DOHH2 (cell line): ENCODE data around the gene FOSL1.

Experiments
- H3F3A ChIP-seq: fragments of 200-600 bp; sonication (generic), shearing (Covaris generic); 2 replicates; pipeline ENCODE4 v1.6.0; 2016; ENCODE audit warnings: antibody characterized with exemption, mild to moderate bottlenecking; ENCODE audit not compliant: control insufficient read depth, insufficient read depth
- H3K27ac ChIP-seq: fragments of 200-600 bp; sonication (generic); 2 replicates; pipeline ENCODE4 v1.5.1; 2014; ENCODE audit warnings: low read depth, mild to moderate bottlenecking, low read length, moderate library complexity
- H3K27me3 ChIP-seq: fragments of 200-600 bp; sonication (generic); 2 replicates; pipeline ENCODE4 v1.6.1; 2014; ENCODE audit warnings: mild to moderate bottlenecking, low read length, mixed read lengths; ENCODE audit not compliant: control insufficient read depth
- H3K36me3 ChIP-seq: fragments of 200-600 bp; sonication (generic); 2 replicates; pipeline ENCODE4 v1.6.1; 2014; ENCODE audit warnings: mild to moderate bottlenecking, low read length, moderate library complexity, mixed read lengths; ENCODE audit not compliant: control insufficient read depth
- H3K4me1 ChIP-seq: fragments of 200-600 bp; sonication (generic); 2 replicates; pipeline ENCODE4 v1.6.1; 2014; ENCODE audit warnings: mild to moderate bottlenecking, low read length, mixed read lengths; ENCODE audit not compliant: control insufficient read depth
- H3K4me2 ChIP-seq: fragments of 200-600 bp; sonication (generic); 2 replicates; pipeline ENCODE4 v1.6.0; 2014; ENCODE audit warnings: mild to moderate bottlenecking, low read length, moderate library complexity
- H3K4me3 ChIP-seq: fragments of 200-600 bp; sonication (generic); 2 replicates; pipeline ENCODE4 v1.5.1; 2014; ENCODE audit warnings: mild to moderate bottlenecking, low read length, mixed read lengths
- H3K79me2 ChIP-seq: fragments of 200-600 bp; sonication (generic); 2 replicates; pipeline ENCODE4 v1.6.1; 2014; ENCODE audit warnings: mild to moderate bottlenecking, low read length, mixed read lengths; ENCODE audit not compliant: control insufficient read depth
- H3K9me2 ChIP-seq: fragments of 200-600 bp; sonication (generic); replicated peaks from 2 replicates; pipeline ENCODE4 v1.6.1; 2014; ENCODE audit warnings: mild to moderate bottlenecking, low read length, mixed read lengths; ENCODE audit not compliant: control insufficient read depth
- H3K9me3 ChIP-seq: fragments of 200-600 bp; sonication (generic); 2 replicates; pipeline ENCODE4 v1.6.1; 2014; ENCODE audit warnings: antibody characterized with exemption, low read length, mixed read lengths; ENCODE audit not compliant: control insufficient read depth, insufficient read depth
- H4K20me1 ChIP-seq: fragments of 200-600 bp; sonication (generic); 2 replicates; pipeline ENCODE4 v1.6.0; 2014; ENCODE audit warnings: low read depth, mild to moderate bottlenecking, antibody characterized with exemption, low read length, moderate library complexity; ENCODE audit not compliant: control insufficient read depth, insufficient read depth
- CTCF ChIP-seq: fragments of 200-600 bp; sonication (generic); IDR thresholded peaks from one replicate; pipeline ENCODE4 v1.5.1; 2014; ENCODE audit warnings: antibody characterized with exemption, mild to moderate bottlenecking, low read depth, low read length; ENCODE audit not compliant: poor library complexity, severe bottlenecking
- EZH2phosphoT487 ChIP-seq: fragments of 200-600 bp; sonication (generic); IDR thresholded peaks from 2 replicates; pipeline ENCODE4 v1.6.1; 2017; ENCODE audit warnings: borderline replicate concordance, mild to moderate bottlenecking, antibody characterized with exemption, low read length, moderate library complexity, mixed read lengths

FOSL1 gene

GRCh38 chr11:65847746-65848145 is 52.4 kb downstream of the FOSL1 start:
- H4K20me1 ChIP-seq: no peaks in the 10 kb centered on the region
- no peak overlapping the region for H3K4me2 ChIP-seq
- H3K9me2 ChIP-seq: no peaks in the 10 kb centered on the region
- H3F3A ChIP-seq: peaks cover 8% of the 10 kb centered on the region
- no peak for TF ChIP-seq CTCF
- no peak for TF ChIP-seq EZH2phosphoT487
- no peak overlapping the region for H3K27ac ChIP-seq
- no peak overlapping the region for H3K4me3 ChIP-seq
- H3K36me3 ChIP-seq: peaks cover 17% of the 10 kb centered on the region
- 0 out of 2 replicates have a peak, but pooled peaks cover 2% of the 10 kb centered on the region for H3K27me3 ChIP-seq
- H3K4me1 ChIP-seq: no peaks in the 10 kb centered on the region
- H3K9me3 ChIP-seq: peaks cover 5% of the 10 kb centered on the region; the same call in 1 of the 2 replicates
- no peaks in the 10 kb centered on the region for H3K79me2 ChIP-seq

- Histone ChIP-seq H3K4me2 (no peak overlapping the region), H3K36me3 (no peaks in the 10 kb centered on the region), H4K20me1 (no peaks in the 10 kb centered on the region), H3K27me3 (0 out of 2 replicates have a peak, but pooled peaks cover 2% of the 10 kb centered on the region), H3F3A (0 out of 2 replicates have a peak, but pooled peaks cover 3% of the 10 kb centered on the region), H3K4me3 (no peak overlapping the region), H3K9me2 (no peaks in the 10 kb centered on the region), H3K79me2 (no peaks in the 10 kb centered on the region), H3K9me3 (no peaks in the 10 kb centered on the region), H3K4me1 (no peaks in the 10 kb centered on the region), H3K27ac (no peak overlapping the region)
- TF ChIP-seq CTCF (no peak), EZH2phosphoT487 (no peak)
Measured at GRCh38 chr11:65844231-65844872, 55.8 kb downstream of the FOSL1 start.

GRCh38 chr11:65843811-65844210 is 56.4 kb downstream of the FOSL1 start:
- Histone ChIP-seq H3K36me3 (no peaks in the 10 kb centered on the region), H3K9me2 (no peaks in the 10 kb centered on the region), H4K20me1 (no peaks in the 10 kb centered on the region), H3K4me2 (no peak overlapping the region), H3K4me1 (no peaks in the 10 kb centered on the region), H3K27me3 (no peaks in the 10 kb centered on the region), H3K9me3 (no peaks in the 10 kb centered on the region), H3K79me2 (no peaks in the 10 kb centered on the region), H3F3A (no peaks in the 10 kb centered on the region), H3K4me3 (no peak overlapping the region), H3K27ac (no peak overlapping the region)
- TF ChIP-seq CTCF: no peak
